ENCODE results near the gene TTLL1.
"Not testable (repeated sequence)": the region's sequence is repeated elsewhere in the genome, so short reads cannot be mapped to it uniquely, and the experiment has no call there.

TTLL1 gene

GRCh38 chr22:43013355-43014315 is 75.6 kb downstream of the TTLL1 start:
- no peak for DNase-seq (ENCODE audit: low read depth)

- no peak for DNase-seq (ENCODE audit: low read depth)
Measured at GRCh38 chr22:43012390-43012789, 76.8 kb downstream of the TTLL1 start.

GRCh38 chr22:43011079-43011478 is 78.1 kb downstream of the TTLL1 start:
- no peak for DNase-seq (ENCODE audit: low read depth)

GRCh38 chr22:43009444-43009843 is 79.7 kb downstream of the TTLL1 start:
- no peak for DNase-seq (ENCODE audit: low read depth)

GRCh38 chr22:43008921-43009320 is 80.3 kb downstream of the TTLL1 start:
- DNase-seq (ENCODE audit: low read depth): no peak

- DNase-seq (ENCODE audit: low read depth): no peak
Measured at GRCh38 chr22:43008509-43008908, 80.7 kb downstream of the TTLL1 start.

- DNase-seq (ENCODE audit: low read depth): no peak
Measured at GRCh38 chr22:43007519-43008102, 81.6 kb downstream of the TTLL1 start.

- DNase-seq (ENCODE audit: low read depth): no peak
Measured at GRCh38 chr22:43006753-43007152, 82.4 kb downstream of the TTLL1 start.

- no peak for DNase-seq (ENCODE audit: low read depth)
Measured at GRCh38 chr22:43006016-43006505, 83.1 kb downstream of the TTLL1 start.

- DNase-seq (ENCODE audit: low read depth): no peak
Measured at GRCh38 chr22:43005106-43005505, 84.1 kb downstream of the TTLL1 start.

GRCh38 chr22:43004362-43005035 is 84.7 kb downstream of the TTLL1 start:
- DNase-seq (ENCODE audit: low read depth): peak; percentile 56

- no peak for DNase-seq (ENCODE audit: low read depth)
Measured at GRCh38 chr22:43002202-43002586, 87.0 kb downstream of the TTLL1 start.

- no peak for DNase-seq (ENCODE audit: low read depth)
Measured at GRCh38 chr22:43001271-43002201, 87.7 kb downstream of the TTLL1 start.

GRCh38 chr22:43000441-43001175 is 88.6 kb downstream of the TTLL1 start:
- no peak for DNase-seq (ENCODE audit: low read depth)

GRCh38 chr22:42997582-42998090 is 91.6 kb downstream of the TTLL1 start:
- no peak for DNase-seq (ENCODE audit: low read depth)

- no peak for DNase-seq (ENCODE audit: low read depth)
Measured at GRCh38 chr22:42996646-42997365, 92.4 kb downstream of the TTLL1 start.

- not testable (repeated sequence) for DNase-seq (ENCODE audit: low read depth)
Measured at GRCh38 chr22:42995654-42996053, 93.5 kb downstream of the TTLL1 start.

- peak; percentile 82 for DNase-seq (ENCODE audit: low read depth)
Measured at GRCh38 chr22:42994917-42995562, 94.2 kb downstream of the TTLL1 start.

- DNase-seq (ENCODE audit: low read depth): no peak
Measured at GRCh38 chr22:42994276-42994916, 94.8 kb downstream of the TTLL1 start.
